Left ventricle myocardium superior (tissue), 1 donor: ENCODE results near the gene KCTD11. TPM values are rescaled to one million over a fixed set of nuclear protein-coding genes. Genes with fewer than 3 reads are reported as not detected.
"Not testable (repeated sequence)": the region's sequence is repeated elsewhere in the genome, so short reads cannot be mapped to it uniquely, and the experiment has no call there.

Experiments
- ATAC-seq: fragments of 200-7000 bp; cut with Tn5 transposase; one replicate; pipeline ENCODE4 v1.9.1; 2020; ENCODE audit warnings: mild to moderate bottlenecking, moderate library complexity
- DNase-seq: peaks from one replicate; pipeline ENCODE4 v3.0.0-alpha.2; 2020
- intact Hi-C: fragments of 100-400 bp; cut with micrococcal nuclease; formaldehyde crosslinking; loops from one replicate; pipeline ENCODE4 v1.11.0; 2022
- total RNA-seq: library from RNA; stranded (reverse); fragmentation: NEBNext Ultra II Directional; extraction: Animal tissue kit (Norgen Biotek cat#: 25700); gene quantifications from one replicate; pipeline ENCODE4 v1.2.1, GENCODE V29; 2021
- donor health status: DM: no; HTN: yes; CAD: no; lungs with severe emphysema.

The KCTD11 gene
- total RNA-seq, 1 donor from 2014 or later, result 3.6 TPM

- no peak for ATAC-seq
- DNase-seq, result no peak
- intact Hi-C loops, result no loop called here
Observed at GRCh38 chr17:7318121-7318860, 33.7 kb upstream of the KCTD11 start.

- ATAC-seq (no peak), DNase-seq (no peak)
- intact Hi-C loops, result no loop called here
Observed at GRCh38 chr17:7321466-7321865, 30.5 kb upstream of the KCTD11 start.

- DNase-seq (no peak), ATAC-seq (no peak)
- intact Hi-C loops, result no loop called here
Observed at GRCh38 chr17:7322520-7323194, 29.3 kb upstream of the KCTD11 start.

GRCh38 chr17:7323731-7324437 is 28.1 kb upstream of the KCTD11 start:
- intact Hi-C loops, result no loop called here
- DNase-seq (peak; percentile 72), ATAC-seq (peak; percentile 20)

GRCh38 chr17:7324438-7324779 is 27.6 kb upstream of the KCTD11 start:
- intact Hi-C loops, result no loop called here

GRCh38 chr17:7325031-7325528 is 26.9 kb upstream of the KCTD11 start:
- no peak for ATAC-seq
- no peak for DNase-seq
- intact Hi-C loops, result no loop called here

More at GRCh38 chr17:7324438-7324779, 27.6 kb upstream of the KCTD11 start:
- ATAC-seq (no peak), DNase-seq (no peak)

- DNase-seq (no peak), ATAC-seq (no peak)
- intact Hi-C loops, result no loop called here
Observed at GRCh38 chr17:7326186-7326585, 25.8 kb upstream of the KCTD11 start.

- DNase-seq, result no peak
- ATAC-seq, result no peak
- intact Hi-C loops, result no loop called here
Observed at GRCh38 chr17:7327056-7327455, 24.9 kb upstream of the KCTD11 start.

- no peak for ATAC-seq
- intact Hi-C loops, result no loop called here
- DNase-seq, result no peak
Observed at GRCh38 chr17:7327501-7327900, 24.5 kb upstream of the KCTD11 start.

- DNase-seq (no peak), ATAC-seq (no peak)
- intact Hi-C loops, result no loop called here
Observed at GRCh38 chr17:7328009-7328408, 24.0 kb upstream of the KCTD11 start.

- intact Hi-C loops, result no loop called here
- DNase-seq (no peak), ATAC-seq (no peak)
Observed at GRCh38 chr17:7328840-7329373, 23.1 kb upstream of the KCTD11 start, which contains the start of gene NEURL4. Gene NEURL4, minus strand, starts transcription at chr17:7329335. Its CDS starts 23 bp downstream, at chr17:7329312.

GRCh38 chr17:7329374-7329996 is 22.5 kb upstream of the KCTD11 start:
- DNase-seq (peak; percentile 99), ATAC-seq (peak; percentile 89)
- intact Hi-C loops, result no loop called here

- intact Hi-C loops, result no loop called here
- DNase-seq, result peak; percentile 82
- peak; percentile 71 for ATAC-seq
Observed at GRCh38 chr17:7329997-7330637, 21.8 kb upstream of the KCTD11 start.

GRCh38 chr17:7330638-7331015 is 21.3 kb upstream of the KCTD11 start:
- ATAC-seq, result no peak
- intact Hi-C loops, result no loop called here
- DNase-seq, result no peak

- no peak for DNase-seq
- ATAC-seq, result no peak
- intact Hi-C loops, result no loop called here
Observed at GRCh38 chr17:7332111-7332510, 19.9 kb upstream of the KCTD11 start.

GRCh38 chr17:7332600-7333069 is 19.3 kb upstream of the KCTD11 start:
- intact Hi-C loops, result not testable (repeated sequence)

GRCh38 chr17:7334938-7335538 is 16.9 kb upstream of the KCTD11 start:
- no peak for DNase-seq
- intact Hi-C loops, result no loop called here
- ATAC-seq, result no peak

More at GRCh38 chr17:7332600-7333069, 19.3 kb upstream of the KCTD11 start:
- not testable (repeated sequence) for ATAC-seq, DNase-seq

- ATAC-seq, intact Hi-C loops, DNase-seq: not testable (repeated sequence)
Observed at GRCh38 chr17:7335765-7336164, 16.2 kb upstream of the KCTD11 start.
